NCI-H82 treated with DMSO at 0.1 percent for 48 hours (cell line): ENCODE results near the gene PTPRN2.
"Not testable (repeated sequence)": the region's sequence is repeated elsewhere in the genome, so short reads cannot be mapped to it uniquely, and the experiment has no call there.

ENCODE experiments used
- DNase-seq: peaks from one replicate; lab custom pipeline; 2025; ENCODE audit not compliant: unreplicated experiment; lab: John Stamatoyannopoulos, UW

The PTPRN2 gene

GRCh38 chr7:158534598-158534997 is 53.0 kb downstream of the PTPRN2 start:
- no peak for DNase-seq

GRCh38 chr7:158534134-158534515 is 53.5 kb downstream of the PTPRN2 start:
- DNase-seq = not testable (repeated sequence)

DNA sequence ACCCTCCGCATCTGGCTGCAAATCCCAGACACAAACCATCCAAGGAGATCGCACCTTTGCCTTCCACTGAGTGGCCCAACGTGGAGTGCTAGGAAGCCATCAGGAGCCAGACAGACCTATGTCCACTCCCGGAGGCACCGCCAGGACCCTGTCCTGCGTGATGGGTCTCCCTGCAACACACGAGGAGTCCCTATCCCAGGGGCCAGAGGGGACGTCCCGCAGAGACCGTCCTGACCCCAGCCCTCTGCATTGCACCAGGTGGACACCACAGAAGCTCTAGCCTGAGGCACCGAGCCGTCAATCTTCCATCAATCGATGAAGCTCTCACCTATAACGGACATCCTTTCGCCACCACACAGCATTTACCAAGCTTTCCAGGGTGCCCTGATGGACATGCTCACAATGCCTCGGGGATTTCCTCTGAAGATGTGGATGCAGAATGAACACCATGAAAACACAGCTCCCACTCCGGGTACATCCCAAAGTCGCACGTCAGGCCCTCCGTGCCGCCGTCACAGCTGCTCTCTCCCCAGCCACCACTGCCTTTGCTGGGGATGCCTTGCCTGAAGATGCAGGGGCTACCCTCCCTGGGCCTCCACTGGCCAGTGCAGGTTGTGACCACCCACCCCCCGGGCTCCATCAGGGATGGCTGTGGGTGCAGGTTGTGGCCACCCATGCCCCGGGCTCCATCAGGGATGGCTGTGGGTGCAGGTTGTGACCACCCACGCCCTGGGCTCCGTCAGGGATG is 54.1 kb downstream of the PTPRN2 start:
- DNase-seq = no peak

- no peak for DNase-seq
Measured at GRCh38 chr7:158532093-158532627, 55.5 kb downstream of the PTPRN2 start.

DNA sequence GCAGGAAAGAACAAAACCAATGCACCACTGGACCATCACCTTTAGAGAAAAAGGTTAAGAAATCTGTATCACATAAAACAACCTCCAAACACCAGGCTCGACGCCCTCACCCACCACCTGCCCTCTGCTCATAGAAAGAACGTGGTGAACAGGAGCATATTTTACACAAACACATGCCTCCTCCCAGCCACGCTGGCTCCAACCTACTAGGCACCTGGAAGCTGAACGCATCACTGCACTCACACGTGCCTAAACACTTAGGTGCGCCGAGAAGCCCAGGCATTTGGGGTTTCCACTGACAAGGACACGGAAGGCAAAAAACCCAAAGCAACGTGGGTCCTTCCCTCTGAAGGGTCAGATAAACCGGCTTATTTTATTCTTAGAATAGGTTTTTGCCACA is 56.0 kb downstream of the PTPRN2 start:
- no peak for DNase-seq

- no peak for DNase-seq
Measured at GRCh38 chr7:158530800-158531609, 56.6 kb downstream of the PTPRN2 start.

DNA sequence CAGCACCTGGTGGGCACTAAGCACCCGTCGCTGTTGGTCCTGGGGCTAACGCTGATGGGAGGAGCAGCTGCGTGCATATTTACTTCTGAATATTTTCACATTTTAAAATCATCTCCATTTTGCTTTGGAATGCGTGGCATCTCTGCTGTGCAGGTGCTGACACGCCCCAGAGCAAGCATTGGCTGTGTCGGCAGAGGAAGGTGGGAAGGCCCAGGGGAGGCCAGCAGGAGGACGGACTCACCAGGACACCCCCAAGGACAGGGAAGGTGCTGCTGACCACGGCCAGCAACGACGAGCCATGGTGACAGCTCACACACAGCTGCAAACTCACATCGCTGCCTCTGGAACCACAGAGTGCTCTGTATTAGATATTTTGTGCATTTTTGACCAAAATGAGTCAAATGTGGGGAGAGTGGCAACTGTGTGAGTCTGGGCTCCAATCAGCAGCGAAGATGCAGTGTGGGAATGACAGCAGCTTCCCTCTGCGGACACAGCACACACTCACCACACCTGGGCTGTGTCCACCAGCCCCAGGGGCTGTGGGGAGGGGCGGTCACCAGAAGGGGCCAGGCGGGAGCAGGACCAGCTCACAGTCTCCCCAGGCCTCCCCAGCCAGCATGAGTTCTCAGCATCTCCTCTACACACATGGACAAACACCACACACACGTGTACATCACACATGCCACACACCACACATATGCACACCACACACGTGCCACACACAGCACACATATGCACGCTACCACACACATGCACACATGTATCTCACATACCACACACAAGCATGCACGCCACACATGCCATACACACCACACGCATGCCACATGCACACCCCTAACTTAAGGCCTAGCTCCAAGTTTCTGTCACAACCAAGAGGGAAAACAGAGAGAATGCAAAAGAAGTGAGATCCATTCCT is 58.2 kb downstream of the PTPRN2 start:
- DNase-seq = no peak

DNA sequence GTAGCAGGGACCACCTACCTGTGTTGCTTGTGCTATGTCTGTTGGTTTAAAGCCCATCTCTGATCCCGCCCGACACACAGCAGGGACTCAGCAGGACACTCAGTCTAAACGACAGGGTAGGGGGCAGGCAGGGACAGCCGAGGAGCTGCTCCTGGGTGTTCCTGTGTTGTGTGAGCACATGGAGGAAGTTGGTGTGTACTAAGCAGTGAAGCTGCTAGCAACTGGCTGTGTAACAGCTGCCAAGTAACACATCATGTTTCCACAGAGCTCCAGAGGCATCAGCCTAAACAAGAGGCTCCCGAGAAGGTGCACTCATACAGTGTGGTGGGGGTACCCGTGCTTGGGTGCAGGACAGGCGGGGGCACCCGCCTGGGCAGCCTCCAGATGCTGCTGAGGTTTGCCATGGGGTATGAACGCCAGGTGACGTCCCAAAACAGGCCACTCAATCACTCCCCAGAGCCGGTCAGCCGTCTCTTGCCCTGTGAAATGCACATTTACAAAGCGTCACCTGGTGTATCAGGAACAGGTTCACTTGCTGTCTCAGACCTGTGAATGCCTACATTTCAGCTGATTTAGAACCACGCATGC is 59.6 kb downstream of the PTPRN2 start:
- DNase-seq = no peak

DNA sequence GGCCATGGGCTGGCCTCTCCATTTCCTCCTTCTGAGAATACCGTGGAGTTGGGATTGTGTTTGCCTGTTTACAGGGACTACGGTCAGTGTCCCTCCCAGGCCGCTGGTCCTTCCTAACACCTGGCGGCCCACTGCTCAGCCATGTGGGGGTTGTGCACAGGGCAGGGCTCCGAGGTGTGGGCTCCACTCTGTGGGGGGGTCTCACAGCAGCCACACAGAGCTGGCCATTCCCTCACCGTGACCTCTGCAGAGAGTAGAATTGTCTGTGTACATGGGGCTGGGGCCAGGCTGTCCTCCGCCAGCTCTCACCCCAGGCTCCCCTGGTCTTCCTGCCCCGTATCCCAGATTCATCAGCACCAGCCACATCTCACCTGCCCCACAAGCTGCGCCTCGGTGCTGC is 60.1 kb downstream of the PTPRN2 start:
- DNase-seq = no peak

- DNase-seq = no peak
Measured at GRCh38 chr7:158527038-158527437, 60.6 kb downstream of the PTPRN2 start.

GRCh38 chr7:158526531-158526930 is 61.1 kb downstream of the PTPRN2 start:
- no peak for DNase-seq

DNA sequence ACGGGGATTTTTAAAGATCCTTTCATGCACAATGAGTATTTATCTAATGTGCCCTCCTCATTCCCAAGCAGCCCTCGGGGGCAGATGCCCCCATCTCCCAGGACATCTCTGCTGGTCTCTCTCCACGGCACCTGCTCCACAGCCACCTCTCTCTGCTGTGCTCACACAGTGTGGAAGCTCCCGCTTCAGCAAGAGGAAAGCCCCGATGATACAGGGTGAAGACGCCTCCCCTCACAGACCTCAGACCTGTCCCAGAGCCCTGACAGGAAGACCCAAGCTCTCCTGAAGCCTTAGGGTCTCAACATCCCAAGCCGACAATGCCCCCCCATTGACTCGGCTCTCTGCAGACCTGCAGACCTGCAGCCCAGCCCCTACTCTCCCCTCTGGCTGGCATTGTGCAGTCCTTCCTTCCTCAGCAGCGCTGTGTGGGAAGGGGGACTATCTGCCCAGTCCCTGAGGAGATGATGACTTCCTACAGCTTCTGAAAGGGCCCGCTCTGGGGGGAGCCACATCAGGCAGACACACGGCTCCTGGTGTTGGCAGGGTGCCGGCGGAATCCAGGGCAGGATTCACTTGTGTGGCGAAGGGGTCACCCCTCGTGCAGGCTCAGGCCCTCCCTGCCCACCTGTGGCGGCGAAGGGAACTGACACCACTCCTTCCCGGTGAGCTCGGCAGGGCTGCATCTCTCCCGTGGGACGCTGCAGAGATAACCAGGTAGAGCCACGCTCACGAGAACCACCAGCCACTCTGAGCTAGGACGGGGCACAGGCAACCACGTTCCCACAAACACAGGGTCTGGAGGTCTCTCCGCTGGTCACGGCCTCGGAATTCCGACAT is 61.8 kb downstream of the PTPRN2 start:
- DNase-seq = no peak

- no peak for DNase-seq
Measured at GRCh38 chr7:158524749-158525635, 62.6 kb downstream of the PTPRN2 start.

DNA sequence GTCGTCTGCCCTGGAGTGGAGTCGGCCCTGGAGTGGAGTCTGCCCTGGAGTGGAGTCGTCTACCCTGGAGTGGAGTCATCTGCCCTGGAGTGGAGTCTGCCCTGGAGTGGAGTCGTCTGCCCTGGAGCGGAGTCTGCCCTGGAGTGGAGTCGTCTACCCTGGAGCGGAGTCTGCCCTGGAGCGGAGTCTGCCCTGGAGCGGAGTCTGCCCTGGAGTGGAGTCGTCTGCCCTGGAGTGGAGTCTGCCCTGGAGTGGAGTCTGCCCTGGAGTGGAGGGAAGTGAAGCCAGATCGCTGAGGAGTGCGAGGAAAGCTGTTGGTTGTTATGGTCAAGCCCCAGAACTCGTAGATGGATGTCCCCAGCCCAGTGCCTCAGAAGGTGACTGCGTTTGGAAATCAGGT is 63.3 kb downstream of the PTPRN2 start:
- not testable (repeated sequence) for DNase-seq

DNA sequence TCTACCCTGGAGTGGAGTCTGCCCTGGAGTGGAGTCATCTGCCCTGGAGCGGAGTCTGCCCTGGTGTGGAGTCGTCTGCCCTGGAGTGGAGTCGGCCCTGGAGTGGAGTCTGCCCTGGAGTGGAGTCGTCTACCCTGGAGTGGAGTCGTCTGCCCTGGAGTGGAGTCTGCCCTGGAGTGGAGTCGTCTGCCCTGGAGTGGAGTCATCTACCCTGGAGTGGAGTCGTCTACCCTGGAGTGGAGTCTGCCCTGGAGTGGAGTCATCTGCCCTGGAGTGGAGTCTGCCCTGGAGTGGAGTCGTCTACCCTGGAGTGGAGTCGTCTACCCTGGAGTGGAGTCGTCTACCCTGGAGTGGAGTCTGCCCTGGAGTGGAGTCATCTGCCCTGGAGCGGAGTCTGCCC is 63.7 kb downstream of the PTPRN2 start:
- not testable (repeated sequence) for DNase-seq

DNA sequence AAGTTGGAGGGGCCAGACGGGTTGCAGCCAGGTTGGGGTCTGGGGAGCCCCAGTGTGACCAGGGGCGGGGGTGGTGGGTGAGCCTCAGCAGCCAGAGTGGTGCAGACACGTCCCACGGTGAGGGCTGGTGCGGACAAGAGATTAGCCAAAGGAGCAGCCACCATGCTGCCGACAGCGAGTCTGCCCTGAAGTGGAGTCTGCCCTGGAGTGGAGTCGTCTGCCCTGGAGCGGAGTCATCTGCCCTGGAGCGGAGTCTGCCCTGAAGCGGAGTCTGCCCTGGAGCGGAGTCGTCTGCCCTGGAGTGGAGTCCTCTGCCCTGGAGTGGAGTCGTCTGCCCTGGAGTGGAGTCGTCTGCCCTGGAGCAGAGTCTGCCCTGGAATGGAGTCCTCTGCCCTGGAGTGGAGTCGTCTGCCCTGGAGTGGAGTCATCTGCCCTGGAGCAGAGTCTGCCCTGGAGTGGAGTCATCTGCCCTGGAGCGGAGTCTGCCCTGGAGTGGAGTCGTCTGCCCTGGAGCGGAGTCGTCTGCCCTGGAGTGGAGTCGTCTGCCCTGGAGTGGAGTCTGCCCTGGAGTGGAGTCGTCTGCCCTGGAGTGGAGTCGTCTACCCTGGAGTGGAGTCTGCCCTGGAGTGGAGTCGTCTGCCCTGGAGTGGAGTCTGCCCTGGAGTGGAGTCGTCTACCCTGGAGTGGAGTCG is 64.3 kb downstream of the PTPRN2 start:
- DNase-seq = not testable (repeated sequence)

GRCh38 chr7:158521795-158522194 is 65.8 kb downstream of the PTPRN2 start:
- DNase-seq = not testable (repeated sequence)

DNA sequence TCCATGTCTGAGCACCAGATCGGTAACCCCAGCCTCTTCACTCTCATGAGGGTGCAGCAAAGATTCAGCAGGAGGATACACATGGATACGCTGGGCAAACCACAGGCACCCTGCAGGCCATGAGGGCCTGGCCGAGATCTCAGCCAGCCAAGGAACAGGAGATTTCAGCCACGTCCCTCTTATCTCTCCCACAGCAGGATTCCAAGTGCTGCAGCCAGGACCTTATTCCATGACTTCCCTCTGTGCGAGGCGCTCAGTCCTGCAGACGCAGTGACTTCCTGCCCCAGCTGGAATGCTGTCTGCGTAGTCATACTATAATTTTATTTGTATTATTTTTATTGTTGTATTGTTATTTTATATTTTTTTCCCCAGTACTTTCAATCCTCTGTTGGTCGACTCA is 66.8 kb downstream of the PTPRN2 start:
- no peak for DNase-seq
